GM08714 (cell line): ENCODE measurements around the gene PLCZ1.
"Not testable (repeated sequence)": the region's sequence is repeated elsewhere in the genome, so short reads cannot be mapped to it uniquely, and the experiment has no call there.

Experiments used
- H3K4me3 ChIP-seq: fragments of 200-500 bp; sonication (Bioruptor generic); 2 replicates; pipeline ENCODE4 v1.5.1; 2014; ENCODE audit warnings: mild to moderate bottlenecking, low read length, inconsistent platforms
- ZNF274 ChIP-seq: IDR thresholded peaks from 2 replicates; pipeline ENCODE4 v1.6.1; 2012; ENCODE audit warnings: mild to moderate bottlenecking, low read depth, low read length

PLCZ1 gene

GRCh38 chr12:18723752-18724151, 14.1 kb downstream of the PLCZ1 start:
- no peak overlapping the region for H3K4me3 ChIP-seq
- TF ChIP-seq ZNF274, result no peak

- TF ChIP-seq ZNF274, result no peak
- no peak overlapping the region for H3K4me3 ChIP-seq
These were observed 16.4 kb downstream of the PLCZ1 start for GRCh38 chr12:18721452-18721851.

GRCh38 chr12:18720690-18721089, 17.1 kb downstream of the PLCZ1 start:
- no peak for TF ChIP-seq ZNF274
- H3K4me3 ChIP-seq, result no peak overlapping the region

GRCh38 chr12:18719922-18720510, 17.8 kb downstream of the PLCZ1 start:
- no peak overlapping the region for H3K4me3 ChIP-seq
- no peak for TF ChIP-seq ZNF274

- no peak overlapping the region for H3K4me3 ChIP-seq
These were observed 19.4 kb downstream of the PLCZ1 start for GRCh38 chr12:18718462-18718861.

GRCh38 chr12:18716236-18716635, 21.6 kb downstream of the PLCZ1 start:
- no peak overlapping the region for H3K4me3 ChIP-seq
- no peak for TF ChIP-seq ZNF274

More at GRCh38 chr12:18718462-18718861, 19.4 kb downstream of the PLCZ1 start:
- no peak for TF ChIP-seq ZNF274

GRCh38 chr12:18706798-18707197, 31.0 kb downstream of the PLCZ1 start:
- TF ChIP-seq ZNF274, result no peak
- H3K4me3 ChIP-seq, result no peak overlapping the region

- H3K4me3 ChIP-seq, result no peak overlapping the region
- no peak for TF ChIP-seq ZNF274
These were observed 33.9 kb downstream of the PLCZ1 start for GRCh38 chr12:18703911-18704310.

- H3K4me3 ChIP-seq, result no peak overlapping the region
These were observed 34.5 kb downstream of the PLCZ1 start for GRCh38 chr12:18703321-18703720.

GRCh38 chr12:18700271-18700670, 37.5 kb downstream of the PLCZ1 start:
- no peak for TF ChIP-seq ZNF274
- H3K4me3 ChIP-seq, result no peak overlapping the region

More at GRCh38 chr12:18703321-18703720, 34.5 kb downstream of the PLCZ1 start:
- TF ChIP-seq ZNF274, result no peak

GRCh38 chr12:18696971-18697602, 40.7 kb downstream of the PLCZ1 start:
- no peak overlapping the region for H3K4me3 ChIP-seq
- TF ChIP-seq ZNF274, result no peak

GRCh38 chr12:18693986-18694385, 43.8 kb downstream of the PLCZ1 start:
- H3K4me3 ChIP-seq, result not testable (repeated sequence)

GRCh38 chr12:18690653-18691052, 47.2 kb downstream of the PLCZ1 start:
- H3K4me3 ChIP-seq, result no peak overlapping the region
- no peak for TF ChIP-seq ZNF274

GRCh38 chr12:18689771-18690170, 48.0 kb downstream of the PLCZ1 start:
- no peak for TF ChIP-seq ZNF274
- no peak overlapping the region for H3K4me3 ChIP-seq

GRCh38 chr12:18684430-18684829, 53.4 kb downstream of the PLCZ1 start:
- no peak overlapping the region for H3K4me3 ChIP-seq
- TF ChIP-seq ZNF274, result no peak
